Activated CD8-positive, alpha-beta memory T cell treated with anti-CD3 and anti-CD28 coated beads, Interleukin-2, amount 50 U/mL, for 4 hours (primary cell): Measurements from ENCODE around the gene LARGE2.

Experiments used
- DNase-seq: peaks from one replicate; pipeline ENCODE4 v3.0.0-alpha.2; 2020

The LARGE2 gene

GRCh38 chr11:45968901-45969300, 46.4 kb downstream of the LARGE2 start:
- DNase-seq: no peak

- DNase-seq: no peak
These were observed 51.1 kb downstream of the LARGE2 start for GRCh38 chr11:45973601-45974000.

GRCh38 chr11:45974806-45975205, 52.4 kb downstream of the LARGE2 start:
- no peak for DNase-seq
